Karpas-422 (cell line): ENCODE results near the gene MYOM3. TPM values are rescaled to one million over a fixed set of nuclear protein-coding genes. Genes with fewer than 3 reads are reported as not detected.
A peak's percentile ranks its signal among the peaks of the same experiment; 100 is the strongest.

ENCODE experiments used
- DNase-seq: peaks from one replicate; pipeline ENCODE4 v3.0.0-alpha.2; 2015
- H2AFZ ChIP-seq: fragments of 200-600 bp; sonication (generic); 2 replicates; pipeline ENCODE4 v1.6.1; 2014; ENCODE audit warnings: antibody characterized with exemption, low read length, mixed read lengths
- H3K27ac ChIP-seq: fragments of 200-600 bp; sonication (generic); 2 replicates; pipeline ENCODE4 v1.5.1; 2014; ENCODE audit warnings: mild to moderate bottlenecking, low read length, moderate library complexity
- H3K27me3 ChIP-seq: fragments of 200-600 bp; sonication (generic); 2 replicates; pipeline ENCODE4 v1.6.1; 2014; ENCODE audit warnings: low read length, mixed read lengths
- H3K36me3 ChIP-seq: fragments of 200-600 bp; sonication (generic); 2 replicates; pipeline ENCODE4 v1.6.1; 2014; ENCODE audit warnings: low read length, mixed read lengths; ENCODE audit not compliant: insufficient read depth
- H3K4me1 ChIP-seq: fragments of 200-600 bp; sonication (generic); 2 replicates; pipeline ENCODE4 v1.6.1; 2014; ENCODE audit warnings: mild to moderate bottlenecking, low read length, mixed read lengths
- H3K4me2 ChIP-seq: fragments of 200-600 bp; sonication (generic); 2 replicates; pipeline ENCODE4 v1.6.1; 2014; ENCODE audit warnings: low read length, low read depth, mild to moderate bottlenecking; ENCODE audit not compliant: poor library complexity, severe bottlenecking
- H3K4me3 ChIP-seq: fragments of 200-600 bp; sonication (generic); 2 replicates; pipeline ENCODE4 v1.5.1; 2014; ENCODE audit warnings: mild to moderate bottlenecking, antibody characterized with exemption, low read length, mixed read lengths
- H3K79me2 ChIP-seq: fragments of 200-600 bp; sonication (generic); 2 replicates; pipeline ENCODE4 v1.6.1; 2014; ENCODE audit warnings: mild to moderate bottlenecking, low read length, mixed read lengths
- H3K9ac ChIP-seq: fragments of 200-600 bp; sonication (generic); 2 replicates; pipeline ENCODE4 v1.6.0; 2014; ENCODE audit warnings: low read length
- H3K9me2 ChIP-seq: fragments of 200-600 bp; sonication (generic), shearing (Covaris generic); replicated peaks from 2 replicates; pipeline ENCODE4 v1.6.0; 2014; ENCODE audit warnings: mild to moderate bottlenecking, low read length, moderate library complexity; ENCODE audit not compliant: insufficient read depth
- H3K9me3 ChIP-seq: fragments of 300-700, 200-600 bp; sonication (generic); 2 replicates; pipeline ENCODE4 v1.6.1; 2014; ENCODE audit warnings: low read length, mixed read lengths
- H4K20me1 ChIP-seq: fragments of 200-600 bp; sonication (generic); 2 replicates; pipeline ENCODE4 v1.6.1; 2014; ENCODE audit warnings: mild to moderate bottlenecking, antibody characterized with exemption, low read length, low read depth; ENCODE audit not compliant: insufficient read depth
- total RNA-seq: library from RNA; depleted of rRNA; stranded (reverse); fragments of >200 nt; shearing (Covaris generic); gene quantifications from 2 replicates; pipeline ENCODE4 v1.2.3, GENCODE V29; 2014; ENCODE audit warnings: low replicate concordance

The MYOM3 gene
- total RNA-seq, 1 experiment from 2014 or later: not detected

GRCh38 chr1:24152631-24153494, 40.9 kb upstream of the MYOM3 start:
- Histone ChIP-seq H3K9me2 (no peaks in the 10 kb centered on the region), H2AFZ (no peak overlapping the region), H3K4me2 (peak overlapping the region; percentile 86), H3K4me3 (no peak overlapping the region), H3K9me3 (no peaks in the 10 kb centered on the region), H3K79me2 (no peaks in the 10 kb centered on the region), H4K20me1 (no peaks in the 10 kb centered on the region), H3K4me1 (peaks cover 34% of the 10 kb centered on the region), H3K27me3 (no peaks in the 10 kb centered on the region), H3K27ac (peak overlapping the region; percentile 81), H3K9ac (no peak overlapping the region), H3K36me3 (no peaks in the 10 kb centered on the region)
- DNase-seq: peak; percentile 37

- Histone ChIP-seq H3K27me3 (no peaks in the 10 kb centered on the region), H3K79me2 (no peaks in the 10 kb centered on the region), H3K9me2 (no peaks in the 10 kb centered on the region), H3K36me3 (no peaks in the 10 kb centered on the region), H3K4me2 (peak overlapping the region; percentile 86), H3K9me3 (no peaks in the 10 kb centered on the region), H3K4me3 (peak overlapping the region; percentile 62), H3K9ac (peak overlapping the region; percentile 56), H4K20me1 (no peaks in the 10 kb centered on the region), H3K4me1 (peaks cover 34% of the 10 kb centered on the region), H2AFZ (no peak overlapping the region), H3K27ac (peak overlapping the region; percentile 81)
- DNase-seq: peak; percentile 83
Observed at GRCh38 chr1:24151175-24151533, 39.2 kb upstream of the MYOM3 start.

- Histone ChIP-seq H3K4me1 (peaks cover 34% of the 10 kb centered on the region), H2AFZ (peak overlapping the region; percentile 50; the same call in 1 of the 2 replicates), H3K9me3 (no peaks in the 10 kb centered on the region), H3K9ac (peak overlapping the region; percentile 56), H3K79me2 (no peaks in the 10 kb centered on the region), H3K27me3 (no peaks in the 10 kb centered on the region), H3K9me2 (no peaks in the 10 kb centered on the region), H3K4me3 (peak overlapping the region; percentile 62), H3K4me2 (peak overlapping the region; percentile 86), H3K36me3 (no peaks in the 10 kb centered on the region), H3K27ac (peak overlapping the region; percentile 81), H4K20me1 (no peaks in the 10 kb centered on the region)
- DNase-seq: peak; percentile 94
Observed at GRCh38 chr1:24150234-24151174, 38.6 kb upstream of the MYOM3 start.

GRCh38 chr1:24149866-24150233, 37.9 kb upstream of the MYOM3 start:
- no peak for DNase-seq
- H3K4me2 ChIP-seq: peak overlapping the region; percentile 86
- H3K36me3 ChIP-seq: no peaks in the 10 kb centered on the region
- H3K9me2 ChIP-seq: no peaks in the 10 kb centered on the region
- no peaks in the 10 kb centered on the region for H3K27me3 ChIP-seq
- no peaks in the 10 kb centered on the region for H4K20me1 ChIP-seq
- H3K9me3 ChIP-seq: no peaks in the 10 kb centered on the region
- peaks cover 34% of the 10 kb centered on the region for H3K4me1 ChIP-seq
- H2AFZ ChIP-seq: no peak overlapping the region
- H3K4me3 ChIP-seq: no peak overlapping the region
- H3K79me2 ChIP-seq: no peaks in the 10 kb centered on the region
- H3K27ac ChIP-seq: no peak overlapping the region
- no peak overlapping the region for H3K9ac ChIP-seq

- no peaks in the 10 kb centered on the region for H4K20me1 ChIP-seq
- H2AFZ ChIP-seq: no peak overlapping the region
- H3K4me2 ChIP-seq: no peak overlapping the region
- H3K27me3 ChIP-seq: no peaks in the 10 kb centered on the region
- no peak overlapping the region for H3K9ac ChIP-seq
- H3K79me2 ChIP-seq: no peaks in the 10 kb centered on the region
- no peaks in the 10 kb centered on the region for H3K9me3 ChIP-seq
- no peaks in the 10 kb centered on the region for H3K9me2 ChIP-seq
- no peak overlapping the region for H3K27ac ChIP-seq
- peaks cover 29% of the 10 kb centered on the region for H3K4me1 ChIP-seq
- no peaks in the 10 kb centered on the region for H3K36me3 ChIP-seq
- no peak for DNase-seq
- no peak overlapping the region for H3K4me3 ChIP-seq
Observed at GRCh38 chr1:24147816-24148215, 35.9 kb upstream of the MYOM3 start.

GRCh38 chr1:24147194-24147593, 35.3 kb upstream of the MYOM3 start:
- Histone ChIP-seq H3K9me2 (no peaks in the 10 kb centered on the region), H3K36me3 (no peaks in the 10 kb centered on the region), H3K79me2 (no peaks in the 10 kb centered on the region), H3K27ac (no peak overlapping the region), H3K4me1 (peaks cover 23% of the 10 kb centered on the region), H2AFZ (no peak overlapping the region), H3K4me2 (no peak overlapping the region), H3K9me3 (no peaks in the 10 kb centered on the region), H3K4me3 (no peak overlapping the region), H4K20me1 (no peaks in the 10 kb centered on the region), H3K27me3 (no peaks in the 10 kb centered on the region), H3K9ac (no peak overlapping the region)
- no peak for DNase-seq

- H3K9ac ChIP-seq: no peak within 1 kb of the TSS
- DNase-seq: no peak
Observed at GRCh38 chr1:24142546-24143534, 30.9 kb upstream of the MYOM3 start, which contains the start of gene IL22RA1. IL22RA1 (minus strand) TSS chr1:24143140; CDS start chr1:24143082, 58 bp downstream.

More at GRCh38 chr1:24142546-24143534, 30.9 kb upstream of the MYOM3 start, which contains the start of gene IL22RA1:
- no peaks in the 10 kb centered on the region for H3K36me3 ChIP-seq
- H3K9me3 ChIP-seq: no peaks in the 10 kb centered on the region
- no peaks in the 10 kb centered on the region; the same call in 1 of the 2 replicates for H3K27me3 ChIP-seq
- no peaks in the 10 kb centered on the region for H3K9me2 ChIP-seq
- H3K4me3 ChIP-seq: no peak within 1 kb of the TSS
- no peak within 1 kb of the TSS for H2AFZ ChIP-seq
- H3K4me1 ChIP-seq: no peaks in the 10 kb centered on the region
- H4K20me1 ChIP-seq: no peaks in the 10 kb centered on the region
- H3K27ac ChIP-seq: no peak within 1 kb of the TSS
- H3K79me2 ChIP-seq: no peaks in the 10 kb centered on the region
- H3K4me2 ChIP-seq: no peak within 1 kb of the TSS
